Lower lobe of right lung (tissue), 2 donors: Measurements from ENCODE around the gene CYFIP1. TPM values are rescaled to one million over a fixed set of nuclear protein-coding genes. Genes with fewer than 3 reads are reported as not detected.

Experiments
- ATAC-seq, 2 donors: fragments of 200-7000 bp; cut with Tn5 transposase; one replicate each; pipeline ENCODE4 v1.9.1; 2020 to 2022; ENCODE audit warnings: mild to moderate bottlenecking in 2 of 2, moderate library complexity in 2 of 2
- DNase-seq: peaks from one replicate; pipeline ENCODE4 v3.0.0-alpha.2; 2020
- H3K27ac ChIP-seq: fragments of 200-600 bp; one replicate; pipeline ENCODE4 v1.8.0; 2022
- H3K27me3 ChIP-seq: fragments of 200-600 bp; one replicate; pipeline ENCODE4 v1.8.0; 2022; ENCODE audit warnings: low read depth
- H3K36me3 ChIP-seq: fragments of 200-600 bp; one replicate; pipeline ENCODE4 v1.8.0; 2022; ENCODE audit warnings: mild to moderate bottlenecking
- H3K4me1 ChIP-seq: fragments of 200-600 bp; one replicate; pipeline ENCODE4 v1.8.0; 2022
- H3K4me3 ChIP-seq: fragments of 200-600 bp; one replicate; pipeline ENCODE4 v1.8.0; 2022; ENCODE audit warnings: mild to moderate bottlenecking
- H3K9me3 ChIP-seq: fragments of 200-600 bp; one replicate; pipeline ENCODE4 v1.8.0; 2022
- intact Hi-C: fragments of 100-400 bp; cut with DNase I; formaldehyde crosslinking; loops from one replicate; pipeline ENCODE4 v1.11.0; 2022
- total RNA-seq: library from RNA; stranded (reverse); fragmentation: NEBNext Ultra II Directional; extraction: Animal tissue kit (Norgen Biotek cat#: 25700); gene quantifications from one replicate; pipeline ENCODE4 v1.2.1, GENCODE V29; 2021
- TF ChIP-seq, protein P1 (sequence below): fragments of 200-600 bp; IDR thresholded peaks from one replicate; pipeline ENCODE4 v1.8.0; 2022; ENCODE audit warnings: antibody characterized with exemption, mild to moderate bottlenecking
- donor health status: DM: no; HTN: yes; CAD: no; lungs with severe emphysema.

The CYFIP1 gene
- total RNA-seq, 1 donor from 2014 or later, result 153 TPM

- intact Hi-C loops, result no loop called here
- TF ChIP-seq, protein P1, sequence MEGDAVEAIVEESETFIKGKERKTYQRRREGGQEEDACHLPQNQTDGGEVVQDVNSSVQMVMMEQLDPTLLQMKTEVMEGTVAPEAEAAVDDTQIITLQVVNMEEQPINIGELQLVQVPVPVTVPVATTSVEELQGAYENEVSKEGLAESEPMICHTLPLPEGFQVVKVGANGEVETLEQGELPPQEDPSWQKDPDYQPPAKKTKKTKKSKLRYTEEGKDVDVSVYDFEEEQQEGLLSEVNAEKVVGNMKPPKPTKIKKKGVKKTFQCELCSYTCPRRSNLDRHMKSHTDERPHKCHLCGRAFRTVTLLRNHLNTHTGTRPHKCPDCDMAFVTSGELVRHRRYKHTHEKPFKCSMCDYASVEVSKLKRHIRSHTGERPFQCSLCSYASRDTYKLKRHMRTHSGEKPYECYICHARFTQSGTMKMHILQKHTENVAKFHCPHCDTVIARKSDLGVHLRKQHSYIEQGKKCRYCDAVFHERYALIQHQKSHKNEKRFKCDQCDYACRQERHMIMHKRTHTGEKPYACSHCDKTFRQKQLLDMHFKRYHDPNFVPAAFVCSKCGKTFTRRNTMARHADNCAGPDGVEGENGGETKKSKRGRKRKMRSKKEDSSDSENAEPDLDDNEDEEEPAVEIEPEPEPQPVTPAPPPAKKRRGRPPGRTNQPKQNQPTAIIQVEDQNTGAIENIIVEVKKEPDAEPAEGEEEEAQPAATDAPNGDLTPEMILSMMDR, result no peak
- DNase-seq, result no peak
- Histone ChIP-seq H3K4me1 (no peaks in the 10 kb centered on the region), H3K27me3 (no peaks in the 10 kb centered on the region), H3K9me3 (no peaks in the 10 kb centered on the region), H3K36me3 (peaks cover 91% of the 10 kb centered on the region), H3K4me3 (no peak overlapping the region), H3K27ac (no peak overlapping the region)
- ATAC-seq, result no peak
Measured at GRCh38 chr15:22941179-22941578, 39.0 kb downstream of the CYFIP1 start.

DNA sequence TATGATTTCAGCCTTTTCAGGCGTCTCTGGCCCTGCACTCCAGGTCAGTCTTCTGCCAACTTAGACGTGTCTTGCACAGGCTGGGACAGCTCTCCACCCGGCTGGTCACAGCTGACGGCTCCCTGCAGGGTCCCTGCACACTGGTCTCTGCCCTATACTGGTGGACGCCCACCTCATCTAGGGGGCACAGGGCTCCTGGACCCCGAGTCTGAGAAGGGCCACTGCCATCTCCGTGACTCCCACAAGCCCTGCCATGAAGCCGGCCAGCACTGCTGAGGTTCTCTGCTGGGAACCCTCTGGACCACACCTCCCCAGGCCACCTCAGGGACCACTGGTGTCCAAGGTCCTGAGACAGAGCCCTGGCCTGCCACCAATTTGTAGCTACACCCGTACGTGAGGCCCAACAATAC lies 40.5 kb downstream of the CYFIP1 start:
- no peak for DNase-seq
- no peaks in the 10 kb centered on the region for H3K27me3 ChIP-seq
- H3K4me1 ChIP-seq, result no peaks in the 10 kb centered on the region
- H3K36me3 ChIP-seq, result peaks cover 94% of the 10 kb centered on the region
- H3K27ac ChIP-seq, result no peak overlapping the region
- intact Hi-C loops, result no loop called here
- no peaks in the 10 kb centered on the region for H3K9me3 ChIP-seq
- TF ChIP-seq, protein P1, result no peak
- ATAC-seq, result peak in 1 of 2 donors; percentile 14
- H3K4me3 ChIP-seq, result no peak overlapping the region

GRCh38 chr15:22939051-22939450 lies 41.1 kb downstream of the CYFIP1 start:
- no peaks in the 10 kb centered on the region for H3K9me3 ChIP-seq
- ATAC-seq, result no peak
- intact Hi-C loops, result no loop called here
- no peaks in the 10 kb centered on the region for H3K4me1 ChIP-seq
- H3K4me3 ChIP-seq, result no peak overlapping the region
- TF ChIP-seq, protein P1, result no peak
- no peaks in the 10 kb centered on the region for H3K27me3 ChIP-seq
- H3K36me3 ChIP-seq, result peaks cover 92% of the 10 kb centered on the region
- DNase-seq, result no peak
- H3K27ac ChIP-seq, result no peak overlapping the region

- ATAC-seq, result no peak
- H3K27me3 ChIP-seq, result no peaks in the 10 kb centered on the region
- H3K4me1 ChIP-seq, result no peaks in the 10 kb centered on the region
- TF ChIP-seq, protein P1, result no peak
- H3K36me3 ChIP-seq, result peaks cover 91% of the 10 kb centered on the region
- H3K4me3 ChIP-seq, result no peak overlapping the region
- intact Hi-C loops, result no loop called here
- DNase-seq, result no peak
- no peak overlapping the region for H3K27ac ChIP-seq
- no peaks in the 10 kb centered on the region for H3K9me3 ChIP-seq
Measured at GRCh38 chr15:22936577-22937472, 43.3 kb downstream of the CYFIP1 start.

- peaks cover 92% of the 10 kb centered on the region for H3K36me3 ChIP-seq
- H3K4me3 ChIP-seq, result no peak overlapping the region
- DNase-seq (no peak), ATAC-seq (no peak)
- no peaks in the 10 kb centered on the region for H3K27me3 ChIP-seq
- intact Hi-C loops, result no loop called here
- TF ChIP-seq, protein P1, result no peak
- no peak overlapping the region for H3K27ac ChIP-seq
- H3K9me3 ChIP-seq, result no peaks in the 10 kb centered on the region
- H3K4me1 ChIP-seq, result no peaks in the 10 kb centered on the region
Measured at GRCh38 chr15:22933641-22934061, 46.5 kb downstream of the CYFIP1 start.
